Measurements from ENCODE around the gene NME3. TPM values are rescaled to one million over a fixed set of nuclear protein-coding genes. Genes with fewer than 3 reads are reported as not detected.

NME3 gene
- total RNA-seq, 1 experiment from 2014 or later, result 86.8 TPM

GRCh38 chr16:1761751-1762150 is 9.6 kb downstream of the NME3 start (continued):
- TF ChIP-seq ATF6 (CRISPR knock-in tag; IDR thresholded peaks at IDR 0.05) (no peak), SMAD3 (CRISPR knock-in tag; IDR thresholded peaks at IDR 0.05; ENCODE audit: borderline replicate concordance) (no peak), TEAD1 (CRISPR knock-in tag; IDR thresholded peaks at IDR 0.05) (no peak)

GRCh38 chr16:1760911-1761310 is 10.4 kb downstream of the NME3 start:
- Mint-ChIP-seq H3K4me1 (no peaks in the 10 kb centered on the region), H3K27me3 (ENCODE audit: low read depth) (no peaks in the 10 kb centered on the region)
- POLR2A ChIA-PET, result no interaction called here

GRCh38 chr16:1759511-1759910 is 11.8 kb downstream of the NME3 start:
- H3K36me3 Mint-ChIP-seq, result peaks cover 3% of the 10 kb centered on the region; the same call in 1 of the 2 replicates
- no peaks in the 10 kb centered on the region for H3K27me3 Mint-ChIP-seq (ENCODE audit: low read depth)
- DNase-seq (ENCODE audit: low spot score), result no peak
- H3K27ac Mint-ChIP-seq, result no peak overlapping the region
- no peaks in the 10 kb centered on the region for H3K4me1 Mint-ChIP-seq
- H3K4me3 Mint-ChIP-seq, result no peak overlapping the region
- CTCF ChIA-PET, result no interaction called here
- no peaks in the 10 kb centered on the region for H3K9me3 Mint-ChIP-seq
- POLR2A ChIA-PET, result no interaction called here
- ATAC-seq, result no peak
- no peak for TF ChIP-seq TCF7 (CRISPR knock-in tag; IDR thresholded peaks at IDR 0.05; ENCODE audit: low read depth)
- TF ChIP-seq ZNF138 (CRISPR knock-in tag; conservative IDR thresholded peaks at IDR 0.05), result no peak
- TF ChIP-seq MYBL2 (CRISPR knock-in tag; IDR thresholded peaks at IDR 0.05), result no peak
- no peak for TF ChIP-seq ATF1 (CRISPR knock-in tag; IDR thresholded peaks at IDR 0.05)
- TF ChIP-seq SMAD4 (CRISPR knock-in tag; IDR thresholded peaks at IDR 0.05), result no peak
- TF ChIP-seq GRHL2 (CRISPR knock-in tag; IDR thresholded peaks at IDR 0.05; ENCODE audit: insufficient replicate concordance, severe bottlenecking), result no peak
- TF ChIP-seq NR2C2 (CRISPR knock-in tag; IDR thresholded peaks at IDR 0.05), result no peak
- no peak for TF ChIP-seq JAZF1 (CRISPR knock-in tag; IDR thresholded peaks at IDR 0.05)
- TF ChIP-seq ATF6 (CRISPR knock-in tag; IDR thresholded peaks at IDR 0.05), result no peak
- TF ChIP-seq NR3C1 (CRISPR knock-in tag; conservative IDR thresholded peaks at IDR 0.05; ENCODE audit: low read depth), result no peak
- TF ChIP-seq HMGA2 (CRISPR knock-in tag; IDR thresholded peaks at IDR 0.05), result no peak
- no peak for TF ChIP-seq ZNF281 (CRISPR knock-in tag; IDR thresholded peaks at IDR 0.05)
- no peak for TF ChIP-seq CREB1 (CRISPR knock-in tag; IDR thresholded peaks at IDR 0.05)
- no peak for TF ChIP-seq TP53 (CRISPR knock-in tag; IDR thresholded peaks at IDR 0.05)
- TF ChIP-seq IRF1 (CRISPR knock-in tag; IDR thresholded peaks at IDR 0.05), result no peak
- no peak for TF ChIP-seq TEAD1 (CRISPR knock-in tag; IDR thresholded peaks at IDR 0.05)
- TF ChIP-seq FOXK1 (CRISPR knock-in tag; IDR thresholded peaks at IDR 0.05), result no peak
- no peak for TF ChIP-seq SMAD3 (CRISPR knock-in tag; IDR thresholded peaks at IDR 0.05; ENCODE audit: borderline replicate concordance)

More at GRCh38 chr16:1760911-1761310, 10.4 kb downstream of the NME3 start:
- H3K27ac Mint-ChIP-seq, result no peak overlapping the region
- DNase-seq (ENCODE audit: low spot score) (no peak), ATAC-seq (no peak)
- H3K9me3 Mint-ChIP-seq, result no peaks in the 10 kb centered on the region
- no peaks in the 10 kb centered on the region; the same call in 1 of the 2 replicates for H3K36me3 Mint-ChIP-seq
- CTCF ChIA-PET, result no interaction called here
- no peak overlapping the region for H3K4me3 Mint-ChIP-seq
- no peak for TF ChIP-seq ZNF232 (CRISPR knock-in tag; IDR thresholded peaks at IDR 0.05)
- TF ChIP-seq FOXK1 (CRISPR knock-in tag; IDR thresholded peaks at IDR 0.05), result no peak
- no peak for TF ChIP-seq ZSCAN18 (CRISPR knock-in tag; IDR thresholded peaks at IDR 0.05)
- no peak for TF ChIP-seq ESRRA (CRISPR knock-in tag; IDR thresholded peaks at IDR 0.05; ENCODE audit: borderline replicate concordance)
